DOHH2 (cell line): Measurements from ENCODE around the gene C1QTNF1.

Experiments
- H3F3A ChIP-seq: fragments of 200-600 bp; sonication (generic), shearing (Covaris generic); 2 replicates; pipeline ENCODE4 v1.6.0; 2016; ENCODE audit warnings: antibody characterized with exemption, mild to moderate bottlenecking; ENCODE audit not compliant: control insufficient read depth, insufficient read depth
- H3K27ac ChIP-seq: fragments of 200-600 bp; sonication (generic); 2 replicates; pipeline ENCODE4 v1.5.1; 2014; ENCODE audit warnings: low read depth, mild to moderate bottlenecking, low read length, moderate library complexity
- H3K27me3 ChIP-seq: fragments of 200-600 bp; sonication (generic); 2 replicates; pipeline ENCODE4 v1.6.1; 2014; ENCODE audit warnings: mild to moderate bottlenecking, low read length, mixed read lengths; ENCODE audit not compliant: control insufficient read depth
- H3K36me3 ChIP-seq: fragments of 200-600 bp; sonication (generic); 2 replicates; pipeline ENCODE4 v1.6.1; 2014; ENCODE audit warnings: mild to moderate bottlenecking, low read length, moderate library complexity, mixed read lengths; ENCODE audit not compliant: control insufficient read depth
- H3K4me1 ChIP-seq: fragments of 200-600 bp; sonication (generic); 2 replicates; pipeline ENCODE4 v1.6.1; 2014; ENCODE audit warnings: mild to moderate bottlenecking, low read length, mixed read lengths; ENCODE audit not compliant: control insufficient read depth
- H3K4me2 ChIP-seq: fragments of 200-600 bp; sonication (generic); 2 replicates; pipeline ENCODE4 v1.6.0; 2014; ENCODE audit warnings: mild to moderate bottlenecking, low read length, moderate library complexity
- H3K4me3 ChIP-seq: fragments of 200-600 bp; sonication (generic); 2 replicates; pipeline ENCODE4 v1.5.1; 2014; ENCODE audit warnings: mild to moderate bottlenecking, low read length, mixed read lengths
- H3K79me2 ChIP-seq: fragments of 200-600 bp; sonication (generic); 2 replicates; pipeline ENCODE4 v1.6.1; 2014; ENCODE audit warnings: mild to moderate bottlenecking, low read length, mixed read lengths; ENCODE audit not compliant: control insufficient read depth
- H3K9me2 ChIP-seq: fragments of 200-600 bp; sonication (generic); replicated peaks from 2 replicates; pipeline ENCODE4 v1.6.1; 2014; ENCODE audit warnings: mild to moderate bottlenecking, low read length, mixed read lengths; ENCODE audit not compliant: control insufficient read depth
- H3K9me3 ChIP-seq: fragments of 200-600 bp; sonication (generic); 2 replicates; pipeline ENCODE4 v1.6.1; 2014; ENCODE audit warnings: antibody characterized with exemption, low read length, mixed read lengths; ENCODE audit not compliant: control insufficient read depth, insufficient read depth
- H4K20me1 ChIP-seq: fragments of 200-600 bp; sonication (generic); 2 replicates; pipeline ENCODE4 v1.6.0; 2014; ENCODE audit warnings: low read depth, mild to moderate bottlenecking, antibody characterized with exemption, low read length, moderate library complexity; ENCODE audit not compliant: control insufficient read depth, insufficient read depth
- CTCF ChIP-seq: fragments of 200-600 bp; sonication (generic); IDR thresholded peaks from one replicate; pipeline ENCODE4 v1.5.1; 2014; ENCODE audit warnings: antibody characterized with exemption, mild to moderate bottlenecking, low read depth, low read length; ENCODE audit not compliant: poor library complexity, severe bottlenecking
- EZH2phosphoT487 ChIP-seq: fragments of 200-600 bp; sonication (generic); IDR thresholded peaks from 2 replicates; pipeline ENCODE4 v1.6.1; 2017; ENCODE audit warnings: borderline replicate concordance, mild to moderate bottlenecking, antibody characterized with exemption, low read length, moderate library complexity, mixed read lengths

Gene C1QTNF1

DNA sequence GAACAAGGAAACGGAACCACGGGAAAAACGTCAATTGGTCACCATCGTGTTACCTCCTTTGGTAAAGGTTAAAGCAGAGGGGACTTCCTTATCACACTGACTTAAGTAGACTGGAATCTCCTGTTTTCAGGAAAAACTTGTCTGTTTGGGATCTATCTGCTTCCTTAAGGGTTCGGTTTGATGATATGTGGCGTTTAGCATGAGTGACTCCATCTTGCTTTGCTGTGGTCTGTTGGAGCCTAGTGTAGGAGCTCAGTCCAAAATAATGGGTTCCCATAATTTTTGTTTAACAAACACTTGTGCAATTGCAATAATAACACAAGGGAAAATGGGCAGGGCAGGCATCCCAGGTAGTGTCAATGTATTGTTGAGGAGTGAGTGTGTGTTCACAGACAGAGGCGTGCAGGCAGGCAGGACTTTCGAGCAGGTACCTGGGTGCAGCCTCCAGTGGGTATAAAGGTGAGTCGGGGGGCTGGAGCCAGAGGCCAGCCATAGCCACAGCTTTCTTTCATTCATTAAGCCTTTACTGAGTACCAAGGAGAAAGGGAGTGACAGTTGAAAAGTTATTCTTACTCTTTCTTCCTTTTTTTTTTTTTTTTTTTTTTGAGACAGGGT, 46.4 kb downstream of the C1QTNF1 start:
- no peak overlapping the region for H3K4me2 ChIP-seq

DNA sequence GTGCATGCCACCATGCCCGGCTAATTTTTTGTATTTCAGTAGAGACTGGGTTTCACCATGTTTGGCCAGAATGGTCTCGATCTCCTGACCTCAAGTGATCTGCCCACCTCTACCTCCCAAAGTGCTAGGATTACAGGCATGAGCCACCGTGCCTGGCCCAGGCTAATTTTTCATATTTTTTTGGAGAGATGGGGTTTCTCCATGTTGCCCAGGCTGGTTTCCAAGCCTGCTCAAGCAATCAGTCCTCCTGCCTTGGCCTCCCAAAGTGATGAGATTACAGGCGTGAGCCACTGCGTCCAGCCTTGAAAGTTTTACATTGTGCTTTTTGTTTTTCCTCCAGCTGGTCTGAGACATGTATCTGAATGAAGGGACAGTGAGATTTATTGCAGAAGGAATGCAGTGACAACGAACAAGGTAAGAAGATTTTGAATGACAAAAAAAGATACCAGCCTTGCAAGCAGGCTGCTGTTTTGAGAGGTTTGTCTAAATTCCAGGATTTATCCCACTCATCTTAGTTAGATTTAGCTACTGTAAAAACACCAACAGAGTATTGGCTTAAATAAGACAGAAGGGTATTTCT, 47.3 kb downstream of the C1QTNF1 start:
- Histone ChIP-seq H3K27ac (no peak overlapping the region), H3K36me3 (no peaks in the 10 kb centered on the region), H3K4me3 (no peak overlapping the region), H3K79me2 (no peaks in the 10 kb centered on the region), H3F3A (no peaks in the 10 kb centered on the region), H3K4me1 (peaks cover 18% of the 10 kb centered on the region), H3K9me3 (no peaks in the 10 kb centered on the region), H3K4me2 (no peak overlapping the region), H3K27me3 (peaks cover 5% of the 10 kb centered on the region; the same call in 1 of the 2 replicates), H4K20me1 (no peaks in the 10 kb centered on the region), H3K9me2 (no peaks in the 10 kb centered on the region)
- no peak for TF ChIP-seq EZH2phosphoT487
- no peak for TF ChIP-seq CTCF

More for the DNA sequence above, 46.4 kb downstream of the C1QTNF1 start:
- no peaks in the 10 kb centered on the region for H3K79me2 ChIP-seq
- H3K36me3 ChIP-seq = no peaks in the 10 kb centered on the region
- H3K9me2 ChIP-seq = no peaks in the 10 kb centered on the region
- H3K4me1 ChIP-seq = peaks cover 13% of the 10 kb centered on the region
- TF ChIP-seq CTCF (no peak), EZH2phosphoT487 (no peak)
- H3K27ac ChIP-seq = no peak overlapping the region
- H3K9me3 ChIP-seq = no peaks in the 10 kb centered on the region
- H4K20me1 ChIP-seq = no peaks in the 10 kb centered on the region
- no peaks in the 10 kb centered on the region for H3F3A ChIP-seq
- no peak overlapping the region for H3K4me3 ChIP-seq
- H3K27me3 ChIP-seq = peaks cover 2% of the 10 kb centered on the region; the same call in 1 of the 2 replicates

- Histone ChIP-seq H3K27me3 (peaks cover 5% of the 10 kb centered on the region; the same call in 1 of the 2 replicates), H4K20me1 (no peaks in the 10 kb centered on the region), H3K4me3 (no peak overlapping the region), H3K79me2 (no peaks in the 10 kb centered on the region), H3K27ac (no peak overlapping the region), H3K36me3 (no peaks in the 10 kb centered on the region), H3K9me2 (no peaks in the 10 kb centered on the region), H3K4me2 (no peak overlapping the region), H3K9me3 (no peaks in the 10 kb centered on the region), H3K4me1 (peaks cover 18% of the 10 kb centered on the region), H3F3A (no peaks in the 10 kb centered on the region)
- TF ChIP-seq CTCF = no peak
- TF ChIP-seq EZH2phosphoT487 = no peak
These were observed 48.6 kb downstream of the C1QTNF1 start for GRCh38 chr17:79072544-79072943.
